Stimulated activated CD4-positive, alpha-beta T cell treated with anti-CD3 and anti-CD28 coated beads, Interleukin-2, amount 100 ng/mL, for 4 hours (primary cell): ENCODE measurements around the gene REPS1.
"Not testable (repeated sequence)": the region's sequence is repeated elsewhere in the genome, so short reads cannot be mapped to it uniquely, and the experiment has no call there.

ENCODE experiments used
- DNase-seq: peaks from one replicate; pipeline ENCODE4 v3.0.0-alpha.2; 2020; ENCODE audit warnings: low read depth

The REPS1 gene

DNA sequence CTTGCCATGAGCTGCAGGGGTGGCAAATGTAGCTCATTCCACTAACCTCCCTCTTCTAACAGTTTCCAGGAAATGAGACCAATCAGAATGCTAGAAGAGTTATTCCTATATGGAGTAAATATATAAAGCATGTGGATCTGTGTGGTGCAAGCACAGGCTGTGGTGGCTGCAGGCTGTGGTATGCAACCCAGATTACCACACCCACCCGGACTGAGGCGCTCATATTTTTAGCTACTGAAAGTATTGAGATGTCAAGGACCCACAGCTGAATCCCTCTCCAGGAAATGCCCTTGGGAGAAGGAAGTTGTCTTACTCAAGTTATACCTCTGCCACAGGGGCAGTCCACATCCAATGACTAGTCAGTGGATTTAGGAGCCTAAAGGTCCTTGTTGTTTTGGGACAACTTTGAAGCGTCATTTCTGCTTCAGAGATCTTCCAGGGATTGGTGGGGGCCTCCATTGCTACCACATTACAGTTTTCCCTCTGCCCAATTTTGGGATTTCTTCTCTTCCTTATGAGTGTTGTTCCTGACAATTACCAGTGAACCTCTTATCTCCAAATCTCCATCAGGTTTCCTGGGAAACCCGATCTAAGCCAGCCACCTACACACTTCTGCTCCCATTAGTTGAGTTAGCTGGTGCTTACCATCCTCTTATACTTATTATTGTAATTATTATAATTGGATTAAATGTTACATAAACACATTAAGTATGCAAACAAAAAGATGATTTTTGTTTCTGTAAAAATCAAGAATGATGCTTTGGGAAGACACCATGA, 12.1 kb upstream of the REPS1 start:
- no peak for DNase-seq

- DNase-seq, result no peak
These were observed 9.1 kb upstream of the REPS1 start for GRCh38 chr6:138997136-138997535.

GRCh38 chr6:138996524-138996923, 8.5 kb upstream of the REPS1 start:
- no peak for DNase-seq

DNA sequence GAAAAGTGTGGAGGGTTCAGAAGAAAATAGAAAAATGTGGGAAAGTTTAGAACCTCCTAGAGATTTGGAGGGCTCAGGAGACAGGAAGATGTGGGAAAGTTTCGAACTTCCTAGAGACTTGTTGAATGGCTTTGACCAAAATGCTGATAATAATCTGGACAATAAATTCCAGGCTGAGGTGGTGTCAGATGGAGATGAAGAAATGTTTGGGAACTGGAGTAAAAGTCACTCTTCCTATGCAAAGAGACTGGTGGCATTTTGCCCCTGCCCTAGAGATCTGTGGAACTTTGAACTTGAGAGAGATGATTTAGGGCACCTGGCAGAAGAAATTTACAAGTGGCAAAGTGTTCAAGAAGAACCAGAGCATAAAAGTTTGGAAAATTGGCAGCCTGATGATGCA, 5.4 kb upstream of the REPS1 start:
- not testable (repeated sequence) for DNase-seq

DNA sequence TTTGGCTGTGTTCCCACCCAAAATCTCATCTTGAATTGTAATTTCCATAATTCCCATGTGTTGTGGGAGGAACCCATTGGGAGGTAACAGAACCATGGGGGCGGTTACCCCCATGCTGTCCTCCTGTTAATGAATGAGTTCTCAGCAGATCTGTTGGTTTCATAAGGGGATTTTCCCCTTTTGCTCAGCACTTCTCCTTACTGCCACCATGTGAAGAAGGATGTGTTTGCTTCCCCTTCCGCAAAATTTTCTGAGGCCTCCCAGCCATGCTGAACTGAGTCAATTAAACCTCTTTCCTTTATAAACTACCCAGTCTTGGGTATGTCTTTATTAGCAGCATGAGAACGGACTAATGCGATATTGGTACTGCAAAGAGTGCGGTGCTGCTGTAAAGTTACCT, 4.9 kb upstream of the REPS1 start:
- not testable (repeated sequence) for DNase-seq

- no peak for DNase-seq
These were observed 3.2 kb upstream of the REPS1 start for GRCh38 chr6:138991206-138991605.

DNA sequence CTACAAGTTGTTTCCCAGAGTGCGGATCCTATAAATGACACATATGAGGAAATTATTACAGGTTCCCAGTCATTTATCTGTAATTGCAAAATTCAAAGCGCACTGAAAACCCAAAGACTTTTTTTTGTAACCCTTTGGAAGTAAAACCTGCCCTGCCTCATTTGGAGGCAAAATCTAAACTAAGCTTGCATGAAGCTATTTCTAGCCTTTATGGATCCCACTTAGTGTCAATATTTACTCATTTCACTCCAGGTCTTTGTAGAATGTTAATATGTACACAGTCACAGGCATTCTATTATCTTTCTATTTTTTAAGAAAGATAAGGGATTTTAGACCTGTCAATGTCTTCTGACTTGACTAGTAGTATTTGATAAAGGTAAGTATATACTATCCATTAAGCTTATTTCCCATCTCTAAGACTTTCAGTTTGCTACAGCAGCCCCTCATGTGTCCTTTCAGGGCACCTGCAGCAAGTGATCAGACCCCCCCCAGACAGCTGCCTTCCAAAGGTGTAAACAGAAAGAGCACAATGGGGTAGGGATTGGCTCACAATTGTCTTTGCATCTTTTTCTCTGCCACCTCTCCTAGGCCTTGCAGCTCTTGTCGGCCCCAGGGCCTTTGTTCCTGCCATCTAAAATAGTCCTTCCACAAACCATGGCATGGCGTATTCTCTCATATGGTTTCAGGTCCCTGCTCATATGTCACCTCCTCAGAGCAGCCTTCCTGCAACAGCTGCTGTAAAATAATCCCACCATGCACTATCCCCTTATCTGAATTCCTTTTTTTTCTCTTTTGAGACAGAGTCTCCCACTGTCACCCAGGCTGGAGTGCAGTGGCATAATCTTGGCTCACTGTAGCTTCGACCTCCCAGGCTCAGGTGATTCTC, 1.3 kb upstream of the REPS1 start:
- no peak for DNase-seq

DNA sequence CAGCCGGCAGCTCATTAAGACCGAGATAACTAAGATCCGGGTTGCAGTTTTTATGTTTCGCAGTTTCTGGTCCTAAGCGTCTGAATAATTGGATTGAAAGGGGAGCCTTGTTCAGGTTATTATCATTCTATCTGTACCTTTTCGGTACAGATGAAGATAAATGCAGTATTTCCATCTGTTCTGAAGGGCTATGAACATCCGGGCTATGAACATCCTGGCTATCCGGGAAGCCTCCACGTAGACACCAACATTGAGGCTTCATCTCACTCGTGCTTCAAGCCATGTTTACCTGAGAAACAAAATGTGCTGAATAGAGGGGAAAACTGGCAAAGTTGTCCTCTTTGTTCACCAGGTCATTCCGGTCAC, 399 bp upstream of the REPS1 start:
- no peak for DNase-seq

- no peak for DNase-seq
These were observed 892 bp downstream of the REPS1 start for GRCh38 chr6:138987080-138987642.

- DNase-seq, result no peak
These were observed 1.5 kb downstream of the REPS1 start for GRCh38 chr6:138986578-138986977.

- no peak for DNase-seq
These were observed 6.6 kb downstream of the REPS1 start for GRCh38 chr6:138981416-138981815.

GRCh38 chr6:138979813-138980668, 8.0 kb downstream of the REPS1 start:
- no peak for DNase-seq

DNA sequence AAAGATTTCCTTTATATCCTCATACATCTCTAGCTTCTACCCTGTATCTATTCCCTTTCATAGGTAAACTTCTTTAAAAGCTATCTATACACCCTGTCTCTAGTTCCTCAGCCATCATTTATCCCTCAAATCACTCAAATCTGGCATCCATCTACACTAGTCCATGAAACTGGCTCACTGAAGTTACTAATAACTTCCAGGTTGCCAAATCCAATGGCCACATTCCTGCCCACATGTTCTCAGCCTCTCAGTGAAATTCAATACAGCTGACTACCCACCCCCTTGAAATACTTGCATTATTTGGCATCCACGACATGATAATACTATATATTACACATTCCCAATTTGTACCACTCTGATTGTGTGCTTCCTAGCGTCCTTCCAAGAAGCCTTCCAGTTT, 8.7 kb downstream of the REPS1 start:
- DNase-seq, result no peak

- no peak for DNase-seq
These were observed 9.8 kb downstream of the REPS1 start for GRCh38 chr6:138978229-138978628.

GRCh38 chr6:138977646-138978167, 10.3 kb downstream of the REPS1 start:
- DNase-seq, result no peak

DNA sequence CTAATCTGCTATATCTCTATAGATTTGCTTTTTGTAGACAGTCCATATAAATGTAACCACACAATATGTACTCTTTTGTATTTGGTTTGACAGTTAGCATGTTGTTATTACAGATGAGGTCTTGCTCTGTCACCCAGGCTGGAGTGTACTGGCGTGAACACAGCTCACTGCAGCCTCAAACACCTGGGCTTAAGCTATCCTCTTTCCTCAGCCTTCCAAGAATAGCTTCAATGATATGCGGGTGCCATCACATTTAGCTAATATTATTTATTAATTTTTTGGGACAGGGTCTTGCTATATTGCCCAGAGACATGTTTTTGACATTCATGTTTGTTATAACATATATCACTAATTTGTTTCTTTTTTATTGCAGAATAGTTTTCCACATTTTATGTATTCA, 10.8 kb downstream of the REPS1 start:
- no peak for DNase-seq

GRCh38 chr6:138975815-138976214, 12.2 kb downstream of the REPS1 start:
- no peak for DNase-seq

DNA sequence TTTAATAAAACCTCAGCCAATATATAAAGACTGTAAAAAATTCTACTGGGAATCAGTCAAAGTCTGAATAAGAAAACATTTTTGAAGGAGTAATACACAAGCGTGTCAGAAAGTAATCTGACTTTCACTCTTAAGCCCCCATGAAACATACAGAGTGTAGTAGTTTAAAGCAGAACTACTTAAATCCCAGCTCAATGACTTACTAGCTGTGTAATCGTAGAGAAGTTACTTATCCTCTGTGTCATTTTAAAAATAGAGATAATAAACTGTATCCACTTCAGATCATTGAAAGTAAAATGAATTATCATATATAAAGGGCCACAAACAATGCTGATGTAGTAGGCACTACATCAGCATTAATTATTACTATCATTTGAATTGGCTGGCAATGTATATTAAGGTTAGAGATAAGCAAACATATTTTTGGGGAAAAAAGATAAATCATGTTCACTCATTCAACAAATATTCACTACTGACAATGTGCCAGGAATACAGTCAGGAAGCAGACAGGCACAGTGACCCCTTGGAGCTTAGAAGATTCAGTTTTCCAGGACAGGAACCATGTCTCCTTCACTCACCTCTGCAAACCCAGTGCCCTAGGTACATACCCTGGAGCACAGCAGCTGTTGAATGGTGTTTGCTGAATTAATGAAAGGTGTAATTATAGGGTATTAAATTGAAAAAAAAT, 14.4 kb downstream of the REPS1 start:
- no peak for DNase-seq

- DNase-seq, result no peak
These were observed 15.8 kb downstream of the REPS1 start for GRCh38 chr6:138972226-138972665.

- no peak for DNase-seq
These were observed 16.5 kb downstream of the REPS1 start for GRCh38 chr6:138971601-138972000.

GRCh38 chr6:138970856-138971425, 17.1 kb downstream of the REPS1 start:
- no peak for DNase-seq
